ENCODE results near the gene IRF1.
A peak's percentile ranks its signal among the peaks of the same experiment; 100 is the strongest.

GRCh38 chr5:132500931-132501628 lies 10.5 kb upstream of the IRF1 start:
- TF ChIP-seq CTCF (conservative IDR thresholded peaks at IDR 0.05; ENCODE audit: low read depth, low read length) (peak; percentile 88), EZH2 (IDR thresholded peaks at IDR 0.05; ENCODE audit: borderline replicate concordance, low read depth, low read length, poor library complexity, severe bottlenecking) (no peak)

All from A673 (cell line).